NCI-H748 (cell line): Measurements from ENCODE around the gene FRRS1.

ENCODE experiments used
- DNase-seq: peaks from one replicate; lab custom pipeline; 2025; ENCODE audit not compliant: unreplicated experiment; lab: John Stamatoyannopoulos, UW

Gene FRRS1

DNA sequence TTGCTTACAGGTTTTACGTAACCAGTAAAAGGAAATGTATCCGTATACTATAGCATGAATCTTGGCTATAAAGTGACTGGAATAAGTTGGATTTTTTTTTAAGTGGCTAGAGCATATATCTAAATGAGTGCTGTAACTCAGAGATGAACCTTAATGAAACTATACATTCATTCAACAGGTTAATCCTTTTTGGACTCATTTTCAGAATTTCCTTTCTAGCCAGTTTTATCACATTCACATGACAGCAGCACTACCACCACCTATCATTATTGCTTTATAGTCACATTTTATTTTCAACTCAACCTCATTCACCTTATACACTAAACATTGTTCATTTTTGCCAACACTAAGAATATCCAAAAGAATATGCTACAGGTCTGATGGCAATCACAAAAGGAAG lies 30.6 kb downstream of the FRRS1 start:
- DNase-seq, result no peak

DNA sequence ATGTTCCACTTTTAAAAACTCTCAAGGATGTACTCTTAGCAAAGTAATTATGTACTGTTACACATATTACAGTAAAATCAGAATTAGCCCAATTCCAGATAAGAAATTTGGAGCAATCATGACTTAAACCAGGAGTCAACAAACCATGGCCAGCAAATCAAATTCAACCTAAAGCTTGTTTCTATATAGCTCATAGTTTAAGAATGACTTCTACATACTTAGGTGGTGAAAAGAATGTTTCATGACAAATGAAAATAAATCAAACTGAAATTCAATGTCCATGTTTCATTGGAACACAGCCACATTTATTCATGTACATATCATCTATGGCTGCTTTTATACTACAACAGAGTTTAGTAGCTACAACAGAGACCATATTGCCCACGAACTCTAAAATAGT lies 35.1 kb downstream of the FRRS1 start:
- DNase-seq, result no peak

DNA sequence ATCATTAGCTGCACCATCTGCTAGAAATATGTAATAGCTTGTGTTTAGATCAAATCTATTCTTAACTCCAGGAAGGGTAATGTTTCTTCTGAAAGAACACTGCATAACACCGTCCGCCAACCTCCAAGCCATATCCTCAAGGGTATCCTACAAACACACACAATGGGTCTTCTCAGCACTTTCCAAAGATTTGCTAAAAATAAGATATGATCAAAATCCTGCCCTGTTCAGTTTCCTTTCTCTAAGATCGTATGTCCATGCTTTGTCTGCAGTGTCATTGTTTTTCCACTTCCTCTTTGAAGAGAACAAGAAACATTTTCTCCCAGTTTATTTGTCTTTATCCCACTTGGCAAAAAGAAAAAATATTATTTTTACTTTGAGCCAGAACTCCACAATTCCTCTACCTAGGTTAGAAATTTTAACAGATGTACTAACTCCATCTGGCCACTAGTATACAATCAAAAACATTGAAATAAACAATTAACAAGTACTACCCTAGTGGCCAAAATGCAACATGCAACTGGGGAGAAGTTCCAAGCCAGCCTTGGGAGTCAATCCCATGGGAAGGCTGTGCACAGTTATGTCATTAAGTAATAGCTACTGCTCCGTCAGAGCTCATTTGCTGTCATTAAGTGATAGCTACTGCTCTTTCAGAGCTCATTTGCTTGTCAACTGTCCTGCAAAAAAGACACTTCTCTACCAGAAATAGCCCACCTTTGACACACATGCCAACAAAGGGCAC lies 37.8 kb downstream of the FRRS1 start:
- peak; percentile 5 for DNase-seq

DNA sequence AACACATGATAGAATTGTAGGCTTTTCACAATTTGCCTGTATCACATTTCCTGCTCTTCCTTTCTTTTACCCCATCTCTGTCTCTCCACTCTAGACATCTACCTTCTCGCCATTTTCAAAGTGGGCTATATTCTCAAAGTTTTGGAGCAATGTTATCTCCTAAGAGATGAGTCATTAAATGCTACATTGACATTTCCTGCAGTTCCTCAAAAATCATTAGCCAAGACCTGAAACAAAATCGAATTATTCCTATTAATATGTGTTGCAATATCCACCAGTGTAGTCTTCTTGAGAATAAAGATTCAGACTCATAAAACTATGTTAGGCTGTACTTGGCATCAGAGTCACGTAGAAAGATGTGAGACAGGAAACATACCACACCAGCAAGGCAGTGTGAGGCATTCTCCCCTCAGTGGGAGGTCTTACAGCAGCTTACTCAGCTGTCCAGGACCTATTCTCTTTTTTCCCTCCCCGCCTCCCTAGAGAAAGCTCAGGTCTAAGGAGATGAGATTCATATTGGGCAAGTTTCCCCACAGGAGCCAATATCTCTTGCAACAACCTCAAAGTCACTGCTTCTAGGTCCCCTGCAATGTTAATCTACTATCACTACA lies 38.8 kb downstream of the FRRS1 start:
- DNase-seq, result no peak

DNA sequence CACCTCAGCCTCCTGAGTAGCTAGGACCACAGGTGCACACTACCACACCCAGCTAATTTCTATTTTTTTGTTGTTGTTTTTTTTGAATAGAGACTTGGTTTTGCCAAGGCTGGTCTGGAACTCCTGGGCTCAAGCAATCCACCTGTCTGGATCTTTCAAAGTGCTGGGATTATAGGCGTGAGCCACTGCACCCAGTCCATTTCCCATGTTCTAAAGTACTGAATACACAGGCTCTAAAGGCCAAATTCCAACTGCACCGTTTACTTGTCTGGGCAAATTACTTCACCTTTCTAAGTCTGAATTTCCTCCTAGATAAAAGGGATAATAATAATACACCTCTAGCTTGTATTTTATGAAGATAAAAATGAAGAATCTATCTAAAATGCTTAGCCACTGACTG lies 39.6 kb downstream of the FRRS1 start:
- no peak for DNase-seq

DNA sequence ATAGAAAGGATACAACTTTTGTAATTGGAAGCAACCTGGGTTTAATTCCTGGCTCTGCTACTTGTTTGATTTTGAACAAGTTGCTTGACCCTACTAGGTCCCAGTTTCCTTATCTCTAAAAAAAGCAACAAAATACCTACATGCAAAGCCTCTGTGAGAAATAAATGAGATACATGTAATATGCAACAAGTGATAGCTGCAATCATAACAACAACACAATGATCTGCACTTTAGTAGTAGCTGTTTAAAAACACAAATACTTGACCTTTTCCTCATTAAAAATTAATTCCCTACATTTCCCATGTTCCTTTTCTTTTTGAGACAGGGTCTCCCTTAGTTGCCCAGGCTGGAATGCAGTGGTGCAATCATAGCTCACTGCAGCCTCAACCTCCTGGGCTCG lies 40.0 kb downstream of the FRRS1 start:
- no peak for DNase-seq

DNA sequence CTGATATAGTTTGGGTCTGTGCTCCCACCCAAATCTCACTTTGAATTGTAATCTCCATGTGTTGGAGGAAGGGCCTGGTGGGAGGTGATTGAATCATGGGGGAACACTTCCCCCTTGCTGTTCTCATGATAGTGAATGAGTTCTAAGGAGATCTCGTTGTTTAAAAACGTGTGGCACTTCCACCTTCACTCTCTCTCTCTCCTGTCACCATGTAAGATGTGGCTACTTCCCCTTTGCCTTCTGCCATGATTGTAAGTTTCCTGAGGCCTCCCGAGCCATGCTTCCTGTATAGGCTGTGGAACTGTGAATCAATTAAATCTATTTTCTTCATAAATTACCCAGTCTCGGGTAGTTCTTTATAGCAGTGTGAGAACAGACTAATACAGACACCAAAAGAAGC lies 40.4 kb downstream of the FRRS1 start:
- no peak for DNase-seq

DNA sequence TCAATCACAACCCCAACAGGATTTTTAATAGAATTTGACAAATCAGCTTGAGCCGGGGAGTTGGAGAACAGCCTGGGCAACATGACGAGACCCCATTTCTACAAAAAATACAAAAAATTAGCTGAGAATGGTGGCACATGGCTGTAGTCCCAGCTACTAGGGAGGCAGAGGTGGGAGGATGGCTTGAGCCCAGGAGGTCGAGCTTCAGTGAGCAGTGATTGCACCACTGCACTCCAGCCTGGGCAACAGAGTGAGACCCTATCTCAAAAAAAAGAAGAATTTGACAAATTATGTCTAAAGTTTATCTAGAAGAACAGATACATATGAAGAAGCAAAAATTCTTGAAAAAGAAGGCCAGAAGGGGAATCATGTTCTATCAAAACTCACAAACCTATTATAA lies 43.2 kb downstream of the FRRS1 start:
- DNase-seq, result no peak

DNA sequence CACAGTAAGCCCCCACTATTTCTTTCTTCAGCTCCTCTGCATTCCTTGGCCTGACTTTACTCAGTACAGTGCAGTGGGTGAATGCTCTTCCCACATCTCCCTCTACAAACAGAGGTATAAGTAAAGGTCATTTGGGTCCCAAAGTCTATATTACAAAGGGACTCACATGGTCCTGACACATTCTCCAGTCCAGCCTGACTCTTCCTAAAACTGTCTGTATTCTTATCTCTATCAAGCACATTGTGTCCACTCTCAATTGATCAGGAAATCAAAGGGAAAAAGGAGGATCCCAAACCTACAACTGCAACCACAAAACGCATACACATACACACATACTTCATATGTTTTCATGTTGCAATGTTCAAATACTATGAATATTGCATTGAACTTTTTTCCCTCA lies 49.4 kb downstream of the FRRS1 start:
- DNase-seq, result no peak

DNA sequence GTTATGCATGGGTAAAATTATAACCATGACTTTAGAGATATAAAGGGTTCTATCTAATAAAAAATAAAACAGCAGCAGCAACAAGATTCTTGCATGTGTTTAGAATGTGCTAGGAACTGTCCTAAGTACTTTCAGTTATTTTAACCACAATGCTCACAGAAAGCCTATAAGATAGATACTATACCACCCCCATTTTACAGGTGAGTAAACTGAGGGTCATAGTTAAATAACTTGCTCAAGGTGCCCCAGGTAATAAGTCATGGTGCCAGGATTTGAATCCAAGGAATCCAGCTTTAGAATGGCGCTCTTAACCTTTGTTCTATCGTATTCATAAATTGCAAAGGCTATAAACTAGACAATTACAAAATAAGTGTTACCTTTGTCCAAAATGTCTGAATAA lies 53.4 kb downstream of the FRRS1 start:
- no peak for DNase-seq

DNA sequence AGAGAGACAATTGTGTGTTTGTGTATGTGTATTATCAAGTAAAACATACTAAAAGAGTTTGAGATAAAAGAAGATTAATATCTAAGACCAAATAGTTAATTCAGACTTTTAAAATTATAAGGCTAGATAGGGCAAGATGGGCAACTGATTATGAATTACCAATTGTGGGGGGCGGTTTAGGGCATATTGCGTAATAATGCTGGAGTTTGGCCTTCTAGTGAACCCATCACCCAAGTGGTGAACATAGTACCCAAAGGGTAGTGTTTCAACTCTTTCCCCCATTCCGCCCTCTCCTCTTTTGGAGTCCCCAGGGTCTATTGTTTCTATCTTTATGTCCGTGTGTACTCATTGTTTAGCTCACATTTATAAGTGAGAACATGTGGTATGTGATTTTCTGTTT lies 55.4 kb downstream of the FRRS1 start:
- no peak for DNase-seq

DNA sequence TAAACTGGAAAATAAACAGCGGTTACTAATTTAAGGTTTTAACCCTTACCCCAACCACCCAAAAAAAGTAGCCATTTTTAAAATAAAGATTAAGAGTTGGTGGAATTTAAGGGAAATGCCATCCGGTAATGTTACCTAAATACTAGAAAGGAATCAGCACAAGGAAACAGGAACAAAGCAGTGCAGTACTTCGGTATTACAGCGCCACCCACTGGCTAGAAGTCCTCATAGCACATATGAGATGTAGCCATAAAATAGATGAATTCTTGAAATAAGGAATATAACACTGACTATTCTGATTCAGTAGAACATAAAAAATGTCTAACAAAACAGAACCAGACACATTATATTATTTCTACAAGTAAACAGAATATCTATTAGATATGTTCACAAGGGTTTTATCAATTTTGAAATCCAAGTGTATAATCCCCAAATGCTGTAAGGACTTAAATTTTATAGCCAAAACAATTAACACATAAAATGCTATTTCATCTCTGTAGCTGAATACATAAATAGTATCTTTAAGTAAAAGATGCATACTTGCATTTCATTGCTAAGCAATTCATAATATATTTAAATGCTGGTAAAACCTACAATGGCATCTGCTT lies 58.8 kb downstream of the FRRS1 start:
- DNase-seq, result peak; percentile 62

DNA sequence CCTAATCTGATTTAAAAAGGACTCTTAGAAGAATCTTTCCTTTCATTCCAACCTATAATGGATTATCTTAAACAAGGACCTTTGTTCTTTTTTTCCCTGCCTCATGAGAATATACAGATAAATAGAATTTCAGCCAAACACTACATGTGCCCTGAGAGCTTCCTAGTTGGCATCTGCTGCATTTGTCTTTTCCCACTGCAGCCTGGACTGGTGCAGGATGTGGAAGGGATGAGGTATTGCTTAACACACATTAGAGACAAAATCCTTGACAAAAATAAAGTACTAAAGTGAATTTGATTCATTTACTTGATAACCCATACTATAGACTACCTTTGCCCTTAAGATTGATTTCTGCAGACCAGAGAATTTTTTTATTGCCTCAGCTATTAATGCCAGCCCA lies 61.0 kb downstream of the FRRS1 start:
- DNase-seq, result no peak

DNA sequence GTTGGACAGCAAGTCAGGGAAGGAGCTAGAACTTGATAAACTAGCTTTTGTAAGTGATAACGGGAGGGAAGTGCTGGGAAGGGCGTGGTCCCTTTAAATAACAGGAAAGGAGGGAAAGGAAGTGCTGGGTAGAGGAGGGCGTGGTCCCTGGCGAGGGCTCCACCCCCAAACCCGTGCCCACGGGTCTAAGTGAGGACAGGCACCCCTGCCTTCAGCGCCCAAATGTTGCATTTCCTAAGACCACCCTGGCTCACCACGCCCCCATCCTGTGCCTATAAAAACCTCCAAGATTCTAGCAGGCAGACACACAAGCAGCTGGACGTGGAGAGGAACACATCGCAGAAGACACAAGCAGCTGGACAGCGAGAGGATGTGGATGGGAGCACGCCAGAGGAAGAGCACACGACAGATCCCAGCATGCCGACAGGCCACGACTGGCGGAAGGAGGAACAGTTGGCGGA lies 62.0 kb downstream of the FRRS1 start:
- DNase-seq, result peak; percentile 64

DNA sequence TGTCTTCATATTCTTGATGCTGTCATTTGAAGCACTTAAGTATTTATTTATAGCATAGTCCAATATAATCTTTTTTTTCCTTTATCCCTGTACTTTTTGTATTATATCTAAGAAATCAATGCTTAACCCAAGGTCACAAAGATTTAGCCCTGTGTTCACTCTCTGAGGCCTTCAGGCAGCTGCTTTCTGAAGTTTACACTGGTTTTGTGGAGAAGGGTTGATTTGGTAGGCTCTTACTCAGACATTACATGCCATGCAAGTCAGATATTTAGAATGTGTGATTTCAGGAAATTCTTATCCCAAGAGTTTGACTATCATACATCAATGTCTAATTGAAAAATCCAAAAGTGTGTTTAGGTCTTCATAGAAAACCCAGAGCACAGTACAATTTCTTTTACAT lies 64.2 kb downstream of the FRRS1 start:
- no peak for DNase-seq

DNA sequence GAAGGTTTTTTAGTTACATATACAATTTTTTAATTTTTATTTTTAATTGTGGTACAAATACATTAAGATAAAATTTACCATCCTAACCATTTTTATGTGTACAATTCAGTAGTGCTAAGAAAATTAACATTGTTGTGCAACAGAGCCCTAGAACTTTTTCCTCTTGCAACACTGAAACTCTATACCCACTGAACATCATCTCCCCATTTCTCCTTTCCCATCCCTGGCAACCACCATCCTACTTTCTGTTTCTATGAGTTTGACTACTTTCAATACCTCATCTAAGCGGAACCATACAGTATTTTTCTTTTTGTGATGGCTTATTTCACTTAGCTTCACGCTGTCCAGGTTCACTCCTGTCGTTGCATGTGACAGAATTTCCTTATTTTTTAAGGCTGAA lies 66.4 kb downstream of the FRRS1 start:
- no peak for DNase-seq

DNA sequence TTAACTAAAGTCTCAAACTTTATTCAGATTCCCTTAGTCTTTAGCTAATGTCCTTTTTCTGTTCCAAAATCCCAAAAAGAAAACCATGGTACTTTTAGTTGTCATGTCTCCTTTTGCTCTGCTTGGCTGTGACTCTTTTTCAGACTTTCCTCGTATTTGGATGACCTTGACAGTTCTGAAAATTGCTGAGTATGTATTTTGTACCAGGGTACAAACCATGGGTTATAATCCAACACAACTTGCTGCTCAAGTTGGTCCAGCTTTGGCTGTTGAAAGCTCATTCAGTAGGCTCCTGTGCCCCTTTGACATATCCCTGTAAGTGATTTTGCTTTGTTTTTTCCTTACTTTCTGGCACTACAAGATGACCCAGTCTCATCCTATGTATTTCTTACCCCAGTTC lies 68.9 kb downstream of the FRRS1 start:
- DNase-seq, result no peak

DNA sequence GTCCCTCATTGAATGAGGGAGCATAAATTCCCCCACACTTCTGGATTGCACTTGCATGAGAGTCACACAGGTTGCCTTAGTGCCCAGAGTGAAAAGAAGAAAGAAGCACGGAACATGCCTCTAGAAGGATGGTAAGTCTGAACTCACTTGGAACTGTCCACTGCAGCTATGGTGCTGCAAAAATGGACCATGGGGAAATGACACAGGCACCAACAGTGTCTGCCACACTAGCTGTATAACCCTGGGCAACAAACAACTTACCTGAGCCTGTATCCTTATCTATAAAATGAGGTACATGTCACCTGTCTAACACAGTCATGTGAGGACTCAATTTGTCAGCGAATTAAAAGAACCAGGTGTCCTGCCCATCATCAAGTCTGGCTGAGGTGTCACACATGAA lies 69.8 kb downstream of the FRRS1 start:
- DNase-seq, result no peak

DNA sequence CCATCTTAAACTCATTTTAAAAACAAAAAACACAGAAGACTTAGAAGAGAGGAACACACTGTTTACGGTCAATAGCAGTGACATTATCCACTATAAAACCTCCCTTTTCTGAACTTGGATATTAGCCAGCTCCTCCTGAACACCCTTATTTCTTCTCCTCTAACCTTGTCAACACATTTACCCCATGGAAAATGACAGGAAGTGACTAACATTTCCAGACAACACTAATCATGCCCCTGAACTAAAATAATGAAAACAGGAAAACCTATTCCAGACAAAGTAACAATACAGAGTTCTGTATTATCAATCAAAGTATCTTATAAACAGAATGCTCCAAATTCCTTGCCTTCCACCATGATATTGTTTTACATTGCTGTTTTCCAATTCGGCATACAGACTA lies 75.3 kb downstream of the FRRS1 start:
- DNase-seq, result no peak

DNA sequence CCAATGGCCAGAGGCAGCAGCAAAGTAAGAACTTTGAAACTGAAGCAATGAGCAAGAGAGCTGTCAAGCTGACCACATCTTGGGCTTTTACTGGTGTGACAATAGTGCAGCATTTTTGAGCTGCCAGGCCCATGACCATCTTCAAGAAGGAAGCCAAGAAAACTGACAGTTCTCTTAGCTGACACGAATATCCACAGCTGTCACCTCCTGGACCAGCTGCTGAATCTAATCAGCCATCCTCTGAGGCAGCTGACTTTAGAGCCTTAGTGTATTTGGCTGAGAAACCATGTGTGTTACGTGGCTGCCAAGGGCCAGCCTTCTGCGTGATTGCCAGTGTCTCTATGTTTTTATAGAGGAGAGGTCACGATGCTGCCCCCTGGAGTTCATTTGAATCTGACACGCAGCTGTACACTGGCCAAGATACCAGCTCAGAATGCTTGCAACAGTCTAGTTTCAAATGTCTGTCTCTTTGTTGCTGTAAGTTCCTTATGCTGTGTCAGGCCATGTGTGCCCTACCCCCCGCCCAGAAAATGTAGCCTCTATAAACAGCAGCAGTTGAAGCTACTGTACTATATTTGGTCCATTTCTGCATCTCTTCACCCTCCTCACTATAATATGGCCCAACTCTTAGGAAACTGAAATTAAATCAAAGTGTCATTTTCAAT lies 80.8 kb downstream of the FRRS1 start:
- DNase-seq, result peak; percentile 62

DNA sequence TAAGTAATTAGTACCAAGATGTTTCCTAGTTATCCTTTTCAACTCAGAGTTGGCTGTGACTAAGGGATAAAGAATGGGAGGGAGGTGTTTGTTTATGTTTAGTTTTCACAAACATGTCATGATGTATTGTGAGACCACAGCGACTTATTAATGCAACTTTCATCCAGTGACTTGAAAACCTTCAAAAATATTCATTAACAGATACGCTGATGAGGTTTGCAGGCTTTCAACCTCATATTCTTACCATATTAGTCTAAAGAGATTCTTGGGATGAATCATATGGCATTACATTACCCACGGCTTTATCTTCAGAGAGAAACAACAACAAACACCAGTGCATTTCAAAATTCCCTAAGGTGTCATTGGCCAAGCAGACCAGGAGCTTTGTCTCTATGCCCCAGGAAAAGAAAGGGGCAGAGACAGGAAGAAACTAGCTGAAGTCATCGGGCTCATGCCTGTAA lies 84.1 kb downstream of the FRRS1 start:
- DNase-seq, result no peak

DNA sequence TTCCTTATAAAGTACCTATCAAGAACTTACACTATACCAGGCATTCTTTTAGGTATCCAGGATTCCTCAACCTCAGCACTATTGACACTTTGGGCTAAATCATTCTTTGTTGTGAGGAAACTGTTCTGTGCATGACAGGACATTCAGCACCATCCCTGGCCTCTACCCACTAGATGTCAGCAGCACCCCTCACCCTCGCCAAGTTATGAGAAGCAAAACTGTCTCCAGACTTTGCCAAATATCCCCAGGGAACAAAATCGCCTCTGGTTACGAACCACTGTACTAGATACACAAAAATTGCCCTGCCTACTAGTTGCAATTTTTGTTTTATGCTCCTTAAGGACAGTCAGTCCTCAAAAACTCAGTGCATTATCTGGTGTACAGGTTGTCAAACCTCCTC lies 84.9 kb downstream of the FRRS1 start:
- no peak for DNase-seq
